ENCODE measurements around the gene DHX58.

Gene DHX58

GRCh38 chr17:42058063-42058462, 54.5 kb downstream of the DHX58 start:
- Histone ChIP-seq H3K27ac (no peak overlapping the region), H3K4me1 (peaks cover 48% of the 10 kb centered on the region), H3K36me3 (no peaks in the 10 kb centered on the region), H3K4me3 (no peak overlapping the region), H3K9ac (no peak overlapping the region), H3K27me3 (peaks cover 5% of the 10 kb centered on the region; the same call in 1 of the 2 replicates), H3K4me2 (no peak overlapping the region), H3K9me3 (no peaks in the 10 kb centered on the region), H4K20me1 (no peaks in the 10 kb centered on the region)
- no peak for TF ChIP-seq Cebpa-rat (IDR thresholded peaks at IDR 0.05)

- no peak for TF ChIP-seq Cebpa-rat (IDR thresholded peaks at IDR 0.05)
- peaks cover 34% of the 10 kb centered on the region for H3K4me1 ChIP-seq
- no peak overlapping the region for H3K4me3 ChIP-seq
- peaks cover 17% of the 10 kb centered on the region for H3K27me3 ChIP-seq
- no peaks in the 10 kb centered on the region for H3K36me3 ChIP-seq
- no peak overlapping the region for H3K4me2 ChIP-seq
- no peak overlapping the region for H3K9ac ChIP-seq
- H3K9me3 ChIP-seq, result no peaks in the 10 kb centered on the region
- H3K27ac ChIP-seq, result no peak overlapping the region
- H4K20me1 ChIP-seq, result no peaks in the 10 kb centered on the region
These were observed 55.9 kb downstream of the DHX58 start for GRCh38 chr17:42056635-42057034.

- Histone ChIP-seq H3K36me3 (no peaks in the 10 kb centered on the region), H3K9ac (no peak overlapping the region), H3K4me1 (peaks cover 28% of the 10 kb centered on the region), H3K27me3 (peaks cover 29% of the 10 kb centered on the region), H3K9me3 (no peaks in the 10 kb centered on the region), H4K20me1 (no peaks in the 10 kb centered on the region), H3K4me2 (peak overlapping the region; percentile 37), H3K4me3 (no peak overlapping the region), H3K27ac (no peak overlapping the region)
- TF ChIP-seq Cebpa-rat (IDR thresholded peaks at IDR 0.05), result no peak
These were observed 57.0 kb downstream of the DHX58 start for GRCh38 chr17:42055496-42055895.

GRCh38 chr17:42055027-42055426, 57.5 kb downstream of the DHX58 start:
- no peak overlapping the region for H3K27ac ChIP-seq
- H4K20me1 ChIP-seq, result no peaks in the 10 kb centered on the region
- no peak overlapping the region for H3K9ac ChIP-seq
- no peak for TF ChIP-seq Cebpa-rat (IDR thresholded peaks at IDR 0.05)
- no peaks in the 10 kb centered on the region for H3K9me3 ChIP-seq
- peak overlapping the region; percentile 37; the same call in 1 of the 2 replicates for H3K4me2 ChIP-seq
- peaks cover 33% of the 10 kb centered on the region for H3K27me3 ChIP-seq
- H3K4me1 ChIP-seq, result peaks cover 24% of the 10 kb centered on the region
- no peak overlapping the region for H3K4me3 ChIP-seq
- H3K36me3 ChIP-seq, result no peaks in the 10 kb centered on the region

- Histone ChIP-seq H4K20me1 (no peaks in the 10 kb centered on the region), H3K4me3 (no peak overlapping the region), H3K4me1 (peaks cover 23% of the 10 kb centered on the region), H3K9me3 (no peaks in the 10 kb centered on the region), H3K4me2 (peak overlapping the region; percentile 37), H3K27ac (no peak overlapping the region), H3K9ac (no peak overlapping the region), H3K36me3 (no peaks in the 10 kb centered on the region), H3K27me3 (peaks cover 45% of the 10 kb centered on the region)
- no peak for TF ChIP-seq Cebpa-rat (IDR thresholded peaks at IDR 0.05)
These were observed 58.6 kb downstream of the DHX58 start for GRCh38 chr17:42053731-42054500.

- Histone ChIP-seq H3K36me3 (no peaks in the 10 kb centered on the region), H3K4me3 (no peak overlapping the region), H4K20me1 (no peaks in the 10 kb centered on the region), H3K27me3 (peaks cover 50% of the 10 kb centered on the region), H3K9ac (no peak overlapping the region), H3K27ac (no peak overlapping the region), H3K4me1 (peaks cover 23% of the 10 kb centered on the region), H3K9me3 (no peaks in the 10 kb centered on the region), H3K4me2 (no peak overlapping the region)
- no peak for TF ChIP-seq Cebpa-rat (IDR thresholded peaks at IDR 0.05)
These were observed 60.1 kb downstream of the DHX58 start for GRCh38 chr17:42052346-42052877.

- H3K4me2 ChIP-seq, result no peak overlapping the region
- peaks cover 50% of the 10 kb centered on the region for H3K27me3 ChIP-seq
- H3K9me3 ChIP-seq, result no peaks in the 10 kb centered on the region
- TF ChIP-seq Cebpa-rat (IDR thresholded peaks at IDR 0.05), result no peak
- H3K27ac ChIP-seq, result no peak overlapping the region
- H3K4me3 ChIP-seq, result no peak overlapping the region
- H4K20me1 ChIP-seq, result no peaks in the 10 kb centered on the region
- H3K9ac ChIP-seq, result no peak overlapping the region
- H3K4me1 ChIP-seq, result peaks cover 23% of the 10 kb centered on the region
- no peaks in the 10 kb centered on the region for H3K36me3 ChIP-seq
These were observed 60.9 kb downstream of the DHX58 start for GRCh38 chr17:42051645-42052044.
